Neuronal stem cell (in vitro differentiated cells): Measurements from ENCODE around the gene SLC38A8.

Experiments
- DNase-seq: peaks from one replicate; pipeline ENCODE4 v3.0.0-alpha.2; 2013; ENCODE audit warnings: low spot score
- H2AFZ ChIP-seq: one replicate; pipeline ENCODE4 v1.6.1; 2013; ENCODE audit warnings: mild to moderate bottlenecking, low read length, inconsistent platforms
- H2AK5ac ChIP-seq: 2 replicates; pipeline ENCODE4 v1.6.1; 2013; ENCODE audit warnings: low read depth, mild to moderate bottlenecking, inconsistent platforms, low read length, moderate library complexity, mixed read lengths
- H2BK120ac ChIP-seq: 2 replicates; pipeline ENCODE4 v1.6.1; 2013; ENCODE audit warnings: low read depth, mild to moderate bottlenecking, inconsistent platforms, low read length, moderate library complexity, mixed read lengths
- H2BK12ac ChIP-seq: one replicate; pipeline ENCODE4 v1.6.1; 2013; ENCODE audit warnings: low read length, inconsistent platforms
- H2BK15ac ChIP-seq: 2 replicates; pipeline ENCODE4 v1.6.1; 2013; ENCODE audit warnings: mild to moderate bottlenecking, low read length, inconsistent platforms, mixed read lengths
- H2BK5ac ChIP-seq: one replicate; pipeline ENCODE4 v1.6.1; 2013; ENCODE audit warnings: inconsistent platforms, mild to moderate bottlenecking, low read length, moderate library complexity
- H3K14ac ChIP-seq: one replicate; pipeline ENCODE4 v1.6.1; 2013; ENCODE audit warnings: low read length, inconsistent platforms
- H3K18ac ChIP-seq: 2 replicates; pipeline ENCODE4 v1.6.1; 2013; ENCODE audit warnings: low read length, inconsistent platforms
- H3K23ac ChIP-seq: 2 replicates; pipeline ENCODE4 v1.6.1; 2013; ENCODE audit warnings: low read depth, mild to moderate bottlenecking, mixed read lengths, low read length, inconsistent platforms; ENCODE audit not compliant: poor library complexity
- H3K27ac ChIP-seq: replicated peaks from 3 replicates; pipeline ENCODE4 v1.5.1; 2013; ENCODE audit warnings: low read length, inconsistent platforms
- H3K27me3 ChIP-seq, 3 experiments: 2 replicates each; pipeline ENCODE4 v1.6.1; 2013; ENCODE audit warnings: low read length in 3 of 3, mild to moderate bottlenecking in 2 of 3, inconsistent platforms in 1 of 3, low read depth in 1 of 3, mixed read lengths in 1 of 3, moderate library complexity in 1 of 3; ENCODE audit not compliant: control insufficient read depth in 3 of 3, insufficient read depth in 3 of 3
- H3K36me3 ChIP-seq, 2 donors: replicated peaks in 1 of 2; 2 replicates each; pipeline ENCODE4 v1.6.1; 2013; ENCODE audit warnings: low read length in 2 of 2; ENCODE audit not compliant: control insufficient read depth in 2 of 2, insufficient read depth in 2 of 2
- H3K4ac ChIP-seq: 2 replicates; pipeline ENCODE4 v1.6.1; 2013; ENCODE audit warnings: inconsistent platforms, mild to moderate bottlenecking, low read length, moderate library complexity
- H3K4me1 ChIP-seq, 2 donors: 1 replicate in 1 of 2; 2 replicates in 1 of 2; pipeline ENCODE4 v1.6.1; 2013; ENCODE audit warnings: low read length in 2 of 2, low read depth in 1 of 2; ENCODE audit not compliant: control insufficient read depth in 2 of 2, insufficient read depth in 1 of 2
- H3K4me2 ChIP-seq: one replicate; pipeline ENCODE4 v1.6.1; 2013; ENCODE audit warnings: mild to moderate bottlenecking, low read length, inconsistent platforms; ENCODE audit not compliant: insufficient read depth, poor library complexity, severe bottlenecking
- H3K4me3 ChIP-seq, 2 donors: 2 replicates each; pipeline ENCODE4 v1.5.1; 2013; ENCODE audit warnings: low read length in 2 of 2, mild to moderate bottlenecking in 2 of 2, inconsistent platforms in 1 of 2, moderate library complexity in 1 of 2
- H3K79me1 ChIP-seq: one replicate; pipeline ENCODE4 v1.6.1; 2013; ENCODE audit warnings: low read depth, mild to moderate bottlenecking, inconsistent platforms, low read length, moderate library complexity
- H3K9ac ChIP-seq: one replicate; pipeline ENCODE4 v1.6.1; 2013; ENCODE audit warnings: mild to moderate bottlenecking, low read depth, low read length, inconsistent platforms; ENCODE audit not compliant: poor library complexity
- H3K9me3 ChIP-seq, 2 donors: replicated peaks in 1 of 2; 2 replicates each; pipeline versions ENCODE3 to v1.6.1; 2013; ENCODE audit warnings: low read length in 2 of 2, mild to moderate bottlenecking in 2 of 2, inconsistent platforms in 1 of 2, low read depth in 1 of 2, mixed read lengths in 1 of 2, moderate library complexity in 1 of 2; ENCODE audit not compliant: control insufficient read depth in 2 of 2, insufficient read depth in 1 of 2
- H4K8ac ChIP-seq: one replicate; pipeline ENCODE4 v1.6.1; 2013; ENCODE audit warnings: low read depth, mild to moderate bottlenecking, inconsistent platforms, low read length, moderate library complexity
- H4K91ac ChIP-seq: one replicate; pipeline ENCODE4 v1.6.1; 2013; ENCODE audit warnings: low read length, low read depth, mild to moderate bottlenecking, inconsistent platforms; ENCODE audit not compliant: poor library complexity
- WGBS, 2 donors: extraction: QIAGEN DNeasy Blood & Tissue Kit; methylation state at CpG; one replicate each; pipeline ENCODE4 v1.1.7; 2013; ENCODE audit warnings: missing lambda C conversion rate in 2 of 2, mixed read lengths in 1 of 2; ENCODE audit not compliant: insufficient read length in 2 of 2, insufficient replicate concordance in 1 of 2; ENCODE audit errors: extremely low coverage in 2 of 2; 5-methylcytosine and 5-hydroxymethylcytosine counted together

SLC38A8 gene

GRCh38 chr16:84014570-84015327 is 27.8 kb downstream of the SLC38A8 start:
- DNase-seq, result no peak
- no peak overlapping the region for H3K4me3 ChIP-seq
- no peaks in the 10 kb centered on the region for H3K27me3 ChIP-seq
- no peak overlapping the region for H4K91ac ChIP-seq
- no peak overlapping the region for H3K23ac ChIP-seq
- H3K4me1 ChIP-seq, result peaks cover 0 to 2% of the 10 kb centered on the region in 2 donors
- H2BK120ac ChIP-seq, result no peak overlapping the region
- no peak overlapping the region for H3K9ac ChIP-seq
- H3K9me3 ChIP-seq, result peaks cover 4 to 13% of the 10 kb centered on the region in 2 donors
- H3K14ac ChIP-seq, result no peak overlapping the region
- no peak overlapping the region for H3K4ac ChIP-seq
- H3K79me1 ChIP-seq, result no peaks in the 10 kb centered on the region
- H3K27ac ChIP-seq, result no peak overlapping the region
- H4K8ac ChIP-seq, result no peak overlapping the region
- H2BK5ac ChIP-seq, result no peak overlapping the region
- no peak overlapping the region for H2BK15ac ChIP-seq
- H3K18ac ChIP-seq, result peak overlapping the region; percentile 6
- peak overlapping the region; percentile 24 for H2AK5ac ChIP-seq
- no peak overlapping the region for H2BK12ac ChIP-seq
- WGBS, 2 donors, result no CpG with 5 or more reads among the region's 14 CpGs
- H2AFZ ChIP-seq, result no peak overlapping the region
- H3K36me3 ChIP-seq, result no peaks in the 10 kb centered on the region
- H3K4me2 ChIP-seq, result no peak overlapping the region

GRCh38 chr16:84013787-84014569 is 28.6 kb downstream of the SLC38A8 start:
- Histone ChIP-seq H3K79me1 (no peaks in the 10 kb centered on the region), H4K91ac (no peak overlapping the region), H2AK5ac (no peak overlapping the region), H3K14ac (no peak overlapping the region), H3K9ac (no peak overlapping the region), H3K9me3 (peaks cover 3 to 7% of the 10 kb centered on the region in 2 donors), H2BK12ac (no peak overlapping the region), H3K4ac (no peak overlapping the region), H2BK120ac (no peak overlapping the region), H2AFZ (no peak overlapping the region), H3K36me3 (no peaks in the 10 kb centered on the region), H2BK5ac (no peak overlapping the region), H3K4me2 (no peak overlapping the region), H3K4me3 (no peak overlapping the region), H3K4me1 (peaks cover 0 to 2% of the 10 kb centered on the region in 2 donors), H2BK15ac (no peak overlapping the region), H4K8ac (no peak overlapping the region), H3K23ac (no peak overlapping the region), H3K18ac (no peak overlapping the region), H3K27me3 (no peaks in the 10 kb centered on the region), H3K27ac (no peak overlapping the region)
- peak; percentile 90 for DNase-seq
- WGBS, 2 donors, result no CpG with 5 or more reads among the region's 14 CpGs

GRCh38 chr16:84009282-84009681 is 33.3 kb downstream of the SLC38A8 start:
- no peaks in the 10 kb centered on the region for H3K79me1 ChIP-seq
- no peak overlapping the region for H2BK12ac ChIP-seq
- H3K14ac ChIP-seq, result no peak overlapping the region
- no peaks in the 10 kb centered on the region for H3K27me3 ChIP-seq
- H3K36me3 ChIP-seq, result no peaks in the 10 kb centered on the region
- H3K27ac ChIP-seq, result no peak overlapping the region
- no peak overlapping the region for H3K4me3 ChIP-seq
- no peaks in the 10 kb centered on the region for H3K4me1 ChIP-seq
- no peak overlapping the region for H2BK15ac ChIP-seq
- H2AFZ ChIP-seq, result no peak overlapping the region
- H3K18ac ChIP-seq, result no peak overlapping the region
- no CpG with 5 or more reads among the region's 6 CpGs for WGBS, 2 donors
- no peak overlapping the region for H3K9ac ChIP-seq
- H2BK5ac ChIP-seq, result no peak overlapping the region
- no peak overlapping the region for H3K4me2 ChIP-seq
- no peak overlapping the region for H4K91ac ChIP-seq
- no peak overlapping the region for H3K4ac ChIP-seq
- H3K23ac ChIP-seq, result no peak overlapping the region
- no peak for DNase-seq
- H2BK120ac ChIP-seq, result no peak overlapping the region
- peaks cover 0 to 2% of the 10 kb centered on the region in 2 donors for H3K9me3 ChIP-seq
- H4K8ac ChIP-seq, result no peak overlapping the region
- no peak overlapping the region for H2AK5ac ChIP-seq

- Histone ChIP-seq H4K91ac (no peak overlapping the region), H4K8ac (no peak overlapping the region), H3K4me3 (no peak overlapping the region), H3K4ac (no peak overlapping the region), H3K9ac (no peak overlapping the region), H3K36me3 (no peaks in the 10 kb centered on the region), H2BK120ac (no peak overlapping the region), H3K4me2 (no peak overlapping the region), H2AK5ac (no peak overlapping the region), H3K4me1 (no peaks in the 10 kb centered on the region), H3K27ac (no peak overlapping the region), H3K23ac (peak overlapping the region; percentile 73), H3K9me3 (peaks cover 0 to 2% of the 10 kb centered on the region in 2 donors), H2BK5ac (peak overlapping the region; percentile 29), H2AFZ (peak overlapping the region; percentile 21), H3K27me3 (no peaks in the 10 kb centered on the region), H3K79me1 (peaks cover 3% of the 10 kb centered on the region), H3K14ac (no peak overlapping the region), H3K18ac (no peak overlapping the region), H2BK15ac (no peak overlapping the region), H2BK12ac (no peak overlapping the region)
- no peak for DNase-seq
- no CpG with 5 or more reads among the region's 8 CpGs for WGBS, 2 donors
Measured at GRCh38 chr16:84007965-84008364, 34.6 kb downstream of the SLC38A8 start.
